Measurements from ENCODE around the gene ZBTB38. TPM values are rescaled to one million over a fixed set of nuclear protein-coding genes. Genes with fewer than 3 reads are reported as not detected.

Gene ZBTB38
- total and polyA plus RNA-seq, 2 experiments from 2014 or later: 8.7 to 11.5 TPM

DNA sequence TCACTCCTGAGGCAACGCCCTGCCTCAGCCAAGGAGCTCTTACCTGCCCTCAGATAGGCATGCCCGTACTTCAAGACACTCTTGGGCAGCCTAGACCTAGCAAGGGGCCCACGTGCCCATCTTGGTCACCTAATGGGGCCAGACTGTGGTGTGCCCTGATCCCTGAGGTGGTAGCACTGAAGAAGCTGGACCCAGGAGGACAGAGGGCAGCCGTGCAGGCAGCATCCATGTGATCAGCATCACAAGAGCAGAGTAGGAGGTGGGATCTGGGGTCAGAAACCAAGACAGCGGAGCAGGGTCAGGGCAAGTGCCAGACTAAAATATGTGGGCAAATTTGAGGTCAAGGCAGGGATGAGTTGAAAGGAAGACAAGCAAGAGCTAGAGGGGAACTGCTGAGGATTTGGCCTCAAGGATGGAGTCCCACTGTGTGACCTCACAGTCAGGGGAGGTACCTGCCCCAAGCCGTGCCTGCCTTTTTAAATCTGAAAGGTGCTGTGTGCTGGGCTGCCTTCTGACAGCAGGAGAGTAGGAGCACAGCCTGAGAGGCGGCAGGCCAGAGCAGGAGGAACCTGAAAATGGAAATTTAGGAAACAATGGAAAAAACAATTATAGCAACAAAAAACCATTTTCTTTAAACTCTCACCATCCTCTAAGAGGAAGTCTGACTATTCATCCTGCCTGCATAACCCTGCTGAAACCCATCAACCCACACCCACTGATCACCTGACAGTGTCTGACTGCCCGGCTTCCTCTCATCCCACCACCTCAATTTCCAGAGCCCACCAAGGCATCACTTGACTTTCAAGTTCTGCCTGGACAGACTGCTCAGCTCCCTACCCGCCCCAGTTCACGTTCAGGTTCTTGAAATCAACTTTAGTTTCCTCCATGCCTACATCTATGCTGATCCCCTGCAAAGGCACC lies 7.3 kb downstream of the ZBTB38 start:
- H3K4me3 ChIP-seq: no peak overlapping the region
- H3K4me3 Mint-ChIP-seq: no peak overlapping the region; the same call in 2 of the 3 replicates
- H3K36me3 Mint-ChIP-seq (ENCODE audit: low read depth): peaks cover 3% of the 10 kb centered on the region; the same call in 1 of the 3 replicates
- H3K27me3 ChIP-seq (ENCODE audit: insufficient read depth): no peaks in the 10 kb centered on the region
- peaks cover 21% of the 10 kb centered on the region for H3K4me1 ChIP-seq (ENCODE audit: insufficient read depth)
- no peak for DNase-seq (ENCODE audit: low spot score)
- H3K36me3 ChIP-seq (ENCODE audit: insufficient read depth): no peaks in the 10 kb centered on the region
- H3F3A ChIP-seq (replicated peaks; ENCODE audit: low read depth): no peaks in the 10 kb centered on the region
- peak; percentile 87 for ATAC-seq
- H3K4me1 Mint-ChIP-seq: peaks cover 32% of the 10 kb centered on the region
- no peaks in the 10 kb centered on the region for H3K9me3 Mint-ChIP-seq
- H3K27ac Mint-ChIP-seq: no peak overlapping the region
- H3K79me2 ChIP-seq (replicated peaks; ENCODE audit: insufficient read depth): no peaks in the 10 kb centered on the region
- TF ChIP-seq EZH2 (IDR thresholded peaks at IDR 0.05; ENCODE audit: low read depth, unreplicated experiment): no peak
- TF ChIP-seq NANOG (IDR thresholded peaks at IDR 0.05; ENCODE audit: borderline replicate concordance): no peak
- no peak for TF ChIP-seq ZNF114 (CRISPR knock-in tag; IDR thresholded peaks at IDR 0.05)
- no peak for TF ChIP-seq ETS1 (IDR thresholded peaks at IDR 0.05)
- TF ChIP-seq CREB1 (CRISPR knock-in tag; IDR thresholded peaks at IDR 0.05; ENCODE audit: low read depth): no peak
- TF ChIP-seq EZH2phosphoT487 (IDR thresholded peaks at IDR 0.05; ENCODE audit: unreplicated experiment): no peak
- TF ChIP-seq POLR2AphosphoS5 (IDR thresholded peaks at IDR 0.05; ENCODE audit: low read depth): no peak
- peaks cover 6% of the 10 kb centered on the region for H3K9me2 ChIP-seq (ENCODE audit: insufficient read depth)
- peaks cover 4% of the 10 kb centered on the region for H3K27me3 Mint-ChIP-seq (ENCODE audit: insufficient read depth, low read depth, poor library complexity)
- H4K20me1 ChIP-seq (replicated peaks; ENCODE audit: insufficient read depth): no peaks in the 10 kb centered on the region
- no peak overlapping the region for H3K4me2 ChIP-seq
- H3K27ac ChIP-seq (ENCODE audit: low read depth): no peak overlapping the region
- H2AFZ ChIP-seq: peak overlapping the region; percentile 76; the same call in 1 of the 2 replicates

GRCh38 chr3:141377377-141377776 lies 9.1 kb downstream of the ZBTB38 start:
- Histone ChIP-seq H3K79me2 (replicated peaks; ENCODE audit: insufficient read depth) (no peaks in the 10 kb centered on the region), H2AFZ (no peak overlapping the region), H4K20me1 (replicated peaks; ENCODE audit: insufficient read depth) (no peaks in the 10 kb centered on the region), H3K4me1 (ENCODE audit: insufficient read depth) (peaks cover 21% of the 10 kb centered on the region), H3K4me3 (no peak overlapping the region), H3K36me3 (ENCODE audit: insufficient read depth) (no peaks in the 10 kb centered on the region), H3F3A (replicated peaks; ENCODE audit: low read depth) (no peaks in the 10 kb centered on the region), H3K4me2 (no peak overlapping the region), H3K9me2 (ENCODE audit: insufficient read depth) (peaks cover 10% of the 10 kb centered on the region), H3K27me3 (ENCODE audit: insufficient read depth) (no peaks in the 10 kb centered on the region), H3K27ac (ENCODE audit: low read depth) (no peak overlapping the region)
- ATAC-seq (no peak), DNase-seq (ENCODE audit: low spot score) (no peak)
- no peaks in the 10 kb centered on the region for H3K9me3 Mint-ChIP-seq
- peaks cover 3% of the 10 kb centered on the region for H3K27me3 Mint-ChIP-seq (ENCODE audit: insufficient read depth, low read depth, poor library complexity)
- peaks cover 32% of the 10 kb centered on the region for H3K4me1 Mint-ChIP-seq
- H3K4me3 Mint-ChIP-seq: no peak overlapping the region
- H3K27ac Mint-ChIP-seq: no peak overlapping the region
- H3K36me3 Mint-ChIP-seq (ENCODE audit: low read depth): peaks cover 3% of the 10 kb centered on the region; the same call in 1 of the 3 replicates
- TF ChIP-seq EZH2 (IDR thresholded peaks at IDR 0.05; ENCODE audit: low read depth, unreplicated experiment) (no peak), STAT1 (IDR thresholded peaks at IDR 0.05; ENCODE audit: unreplicated experiment) (no peak), POLR2AphosphoS5 (IDR thresholded peaks at IDR 0.05; ENCODE audit: low read depth) (no peak), ZNF331 (CRISPR knock-in tag; IDR thresholded peaks at IDR 0.05; ENCODE audit: low read depth) (no peak), EZH2phosphoT487 (IDR thresholded peaks at IDR 0.05; ENCODE audit: unreplicated experiment) (no peak), CREB1 (CRISPR knock-in tag; IDR thresholded peaks at IDR 0.05; ENCODE audit: low read depth) (no peak), JUNB (IDR thresholded peaks at IDR 0.05; ENCODE audit: unreplicated experiment) (no peak)
- TF ChIP-seq, protein P1, sequence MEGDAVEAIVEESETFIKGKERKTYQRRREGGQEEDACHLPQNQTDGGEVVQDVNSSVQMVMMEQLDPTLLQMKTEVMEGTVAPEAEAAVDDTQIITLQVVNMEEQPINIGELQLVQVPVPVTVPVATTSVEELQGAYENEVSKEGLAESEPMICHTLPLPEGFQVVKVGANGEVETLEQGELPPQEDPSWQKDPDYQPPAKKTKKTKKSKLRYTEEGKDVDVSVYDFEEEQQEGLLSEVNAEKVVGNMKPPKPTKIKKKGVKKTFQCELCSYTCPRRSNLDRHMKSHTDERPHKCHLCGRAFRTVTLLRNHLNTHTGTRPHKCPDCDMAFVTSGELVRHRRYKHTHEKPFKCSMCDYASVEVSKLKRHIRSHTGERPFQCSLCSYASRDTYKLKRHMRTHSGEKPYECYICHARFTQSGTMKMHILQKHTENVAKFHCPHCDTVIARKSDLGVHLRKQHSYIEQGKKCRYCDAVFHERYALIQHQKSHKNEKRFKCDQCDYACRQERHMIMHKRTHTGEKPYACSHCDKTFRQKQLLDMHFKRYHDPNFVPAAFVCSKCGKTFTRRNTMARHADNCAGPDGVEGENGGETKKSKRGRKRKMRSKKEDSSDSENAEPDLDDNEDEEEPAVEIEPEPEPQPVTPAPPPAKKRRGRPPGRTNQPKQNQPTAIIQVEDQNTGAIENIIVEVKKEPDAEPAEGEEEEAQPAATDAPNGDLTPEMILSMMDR (conservative IDR thresholded peaks at IDR 0.05; ENCODE audit: low read depth in 2 of 2): no peak
- TF ChIP-seq, protein P2, sequence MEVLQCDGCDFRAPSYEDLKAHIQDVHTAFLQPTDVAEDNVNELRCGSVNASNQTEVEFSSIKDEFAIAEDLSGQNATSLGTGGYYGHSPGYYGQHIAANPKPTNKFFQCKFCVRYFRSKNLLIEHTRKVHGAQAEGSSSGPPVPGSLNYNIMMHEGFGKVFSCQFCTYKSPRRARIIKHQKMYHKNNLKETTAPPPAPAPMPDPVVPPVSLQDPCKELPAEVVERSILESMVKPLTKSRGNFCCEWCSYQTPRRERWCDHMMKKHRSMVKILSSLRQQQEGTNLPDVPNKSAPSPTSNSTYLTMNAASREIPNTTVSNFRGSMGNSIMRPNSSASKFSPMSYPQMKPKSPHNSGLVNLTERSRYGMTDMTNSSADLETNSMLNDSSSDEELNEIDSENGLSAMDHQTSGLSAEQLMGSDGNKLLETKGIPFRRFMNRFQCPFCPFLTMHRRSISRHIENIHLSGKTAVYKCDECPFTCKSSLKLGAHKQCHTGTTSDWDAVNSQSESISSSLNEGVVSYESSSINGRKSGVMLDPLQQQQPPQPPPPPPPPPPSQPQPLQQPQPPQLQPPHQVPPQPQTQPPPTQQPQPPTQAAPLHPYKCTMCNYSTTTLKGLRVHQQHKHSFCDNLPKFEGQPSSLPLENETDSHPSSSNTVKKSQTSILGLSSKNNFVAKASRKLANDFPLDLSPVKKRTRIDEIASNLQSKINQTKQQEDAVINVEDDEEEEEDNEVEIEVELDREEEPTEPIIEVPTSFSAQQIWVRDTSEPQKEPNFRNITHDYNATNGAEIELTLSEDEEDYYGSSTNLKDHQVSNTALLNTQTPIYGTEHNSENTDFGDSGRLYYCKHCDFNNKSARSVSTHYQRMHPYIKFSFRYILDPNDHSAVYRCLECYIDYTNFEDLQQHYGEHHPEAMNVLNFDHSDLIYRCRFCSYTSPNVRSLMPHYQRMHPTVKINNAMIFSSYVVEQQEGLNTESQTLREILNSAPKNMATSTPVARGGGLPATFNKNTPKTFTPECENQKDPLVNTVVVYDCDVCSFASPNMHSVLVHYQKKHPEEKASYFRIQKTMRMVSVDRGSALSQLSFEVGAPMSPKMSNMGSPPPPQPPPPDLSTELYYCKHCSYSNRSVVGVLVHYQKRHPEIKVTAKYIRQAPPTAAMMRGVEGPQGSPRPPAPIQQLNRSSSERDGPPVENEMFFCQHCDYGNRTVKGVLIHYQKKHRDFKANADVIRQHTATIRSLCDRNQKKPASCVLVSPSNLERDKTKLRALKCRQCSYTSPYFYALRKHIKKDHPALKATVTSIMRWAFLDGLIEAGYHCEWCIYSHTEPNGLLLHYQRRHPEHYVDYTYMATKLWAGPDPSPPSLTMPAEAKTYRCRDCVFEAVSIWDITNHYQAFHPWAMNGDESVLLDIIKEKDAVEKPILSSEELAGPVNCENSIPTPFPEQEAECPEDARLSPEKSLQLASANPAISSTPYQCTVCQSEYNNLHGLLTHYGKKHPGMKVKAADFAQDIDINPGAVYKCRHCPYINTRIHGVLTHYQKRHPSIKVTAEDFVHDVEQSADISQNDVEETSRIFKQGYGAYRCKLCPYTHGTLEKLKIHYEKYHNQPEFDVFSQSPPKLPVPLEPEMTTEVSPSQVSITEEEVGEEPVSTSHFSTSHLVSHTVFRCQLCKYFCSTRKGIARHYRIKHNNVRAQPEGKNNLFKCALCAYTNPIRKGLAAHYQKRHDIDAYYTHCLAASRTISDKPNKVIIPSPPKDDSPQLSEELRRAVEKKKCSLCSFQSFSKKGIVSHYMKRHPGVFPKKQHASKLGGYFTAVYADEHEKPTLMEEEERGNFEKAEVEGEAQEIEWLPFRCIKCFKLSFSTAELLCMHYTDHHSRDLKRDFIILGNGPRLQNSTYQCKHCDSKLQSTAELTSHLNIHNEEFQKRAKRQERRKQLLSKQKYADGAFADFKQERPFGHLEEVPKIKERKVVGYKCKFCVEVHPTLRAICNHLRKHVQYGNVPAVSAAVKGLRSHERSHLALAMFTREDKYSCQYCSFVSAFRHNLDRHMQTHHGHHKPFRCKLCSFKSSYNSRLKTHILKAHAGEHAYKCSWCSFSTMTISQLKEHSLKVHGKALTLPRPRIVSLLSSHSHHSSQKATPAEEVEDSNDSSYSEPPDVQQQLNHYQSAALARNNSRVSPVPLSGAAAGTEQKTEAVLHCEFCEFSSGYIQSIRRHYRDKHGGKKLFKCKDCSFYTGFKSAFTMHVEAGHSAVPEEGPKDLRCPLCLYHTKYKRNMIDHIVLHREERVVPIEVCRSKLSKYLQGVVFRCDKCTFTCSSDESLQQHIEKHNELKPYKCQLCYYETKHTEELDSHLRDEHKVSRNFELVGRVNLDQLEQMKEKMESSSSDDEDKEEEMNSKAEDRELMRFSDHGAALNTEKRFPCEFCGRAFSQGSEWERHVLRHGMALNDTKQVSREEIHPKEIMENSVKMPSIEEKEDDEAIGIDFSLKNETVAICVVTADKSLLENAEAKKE (CRISPR knock-in tag; IDR thresholded peaks at IDR 0.05): no peak

Data from GM23338 (cell line).